Trophoblast cell (in vitro differentiated cells and primary cell): ENCODE measurements around the gene NTM.

Source experiments
- DNase-seq, 2 donors: peaks; one replicate each; pipeline ENCODE4 v3.0.0-alpha.2; 2016
- H2AFZ ChIP-seq: 2 replicates; pipeline ENCODE4 v1.6.1; 2013; ENCODE audit warnings: low read length, moderate library complexity, mild to moderate bottlenecking; ENCODE audit not compliant: insufficient read depth, poor library complexity
- H2AK5ac ChIP-seq: 2 replicates; pipeline ENCODE4 v1.6.1; 2013; ENCODE audit warnings: mild to moderate bottlenecking, low read length
- H2BK120ac ChIP-seq: 2 replicates; pipeline ENCODE4 v1.6.1; 2013; ENCODE audit warnings: low read length, mild to moderate bottlenecking, moderate library complexity; ENCODE audit not compliant: insufficient read depth, poor library complexity
- H2BK12ac ChIP-seq: 2 replicates; pipeline ENCODE4 v1.6.1; 2013; ENCODE audit warnings: mild to moderate bottlenecking, low read length, moderate library complexity
- H2BK5ac ChIP-seq: 2 replicates; pipeline ENCODE4 v1.6.1; 2013; ENCODE audit warnings: low read length, low read depth, moderate library complexity, mild to moderate bottlenecking; ENCODE audit not compliant: poor library complexity
- H3K14ac ChIP-seq: 2 replicates; pipeline ENCODE4 v1.6.1; 2013; ENCODE audit warnings: mild to moderate bottlenecking, low read length
- H3K18ac ChIP-seq: 2 replicates; pipeline ENCODE4 v1.6.1; 2013; ENCODE audit warnings: mild to moderate bottlenecking, low read length
- H3K23ac ChIP-seq: 2 replicates; pipeline ENCODE4 v1.6.1; 2013; ENCODE audit warnings: low read length
- H3K27ac ChIP-seq: 2 replicates; pipeline ENCODE4 v1.5.1; 2013; ENCODE audit warnings: low read depth, mild to moderate bottlenecking, inconsistent platforms, low read length, moderate library complexity
- H3K27me3 ChIP-seq: 2 replicates; pipeline ENCODE4 v1.6.1; 2013; ENCODE audit warnings: inconsistent platforms, mild to moderate bottlenecking, low read length, moderate library complexity; ENCODE audit not compliant: insufficient read depth
- H3K36me3 ChIP-seq, 2 experiments: 1 replicate in 1 of 2; 2 replicates in 1 of 2; pipeline ENCODE4 v1.6.1; 2013; ENCODE audit warnings: low read length in 2 of 2, mild to moderate bottlenecking in 2 of 2, moderate library complexity in 1 of 2; ENCODE audit not compliant: insufficient read depth in 2 of 2, control insufficient read depth in 1 of 2
- H3K4ac ChIP-seq: 2 replicates; pipeline ENCODE4 v1.6.1; 2013; ENCODE audit warnings: low read depth, mild to moderate bottlenecking, low read length, moderate library complexity
- H3K4me1 ChIP-seq, 2 experiments: 1 replicate in 1 of 2; 2 replicates in 1 of 2; pipeline ENCODE4 v1.6.1; 2013; ENCODE audit warnings: low read length in 2 of 2, mild to moderate bottlenecking in 2 of 2, moderate library complexity in 1 of 2; ENCODE audit not compliant: insufficient read depth in 2 of 2, control insufficient read depth in 1 of 2
- H3K4me2 ChIP-seq: 2 replicates; pipeline ENCODE4 v1.6.1; 2013; ENCODE audit warnings: inconsistent platforms, mild to moderate bottlenecking, low read length, moderate library complexity
- H3K4me3 ChIP-seq: 2 replicates; pipeline ENCODE4 v1.5.1; 2013; ENCODE audit warnings: mild to moderate bottlenecking, low read depth, low read length, inconsistent platforms
- H3K79me1 ChIP-seq: one replicate; pipeline ENCODE4 v1.6.1; 2013; ENCODE audit warnings: low read length
- H3K79me2 ChIP-seq: 2 replicates; pipeline ENCODE4 v1.6.1; 2013; ENCODE audit warnings: low read length, mild to moderate bottlenecking; ENCODE audit not compliant: control insufficient read depth, insufficient read depth, poor library complexity
- H3K9ac ChIP-seq: 2 replicates; pipeline ENCODE4 v1.6.1; 2013; ENCODE audit warnings: mild to moderate bottlenecking, low read length
- H3K9me3 ChIP-seq: 2 replicates; pipeline ENCODE4 v1.6.1; 2013; ENCODE audit warnings: low read depth, mild to moderate bottlenecking, control low read depth, inconsistent platforms, low read length; ENCODE audit not compliant: insufficient read depth
- H4K12ac ChIP-seq: 2 replicates; pipeline ENCODE4 v1.6.1; 2013; ENCODE audit warnings: low read depth, mild to moderate bottlenecking, low read length, moderate library complexity
- H4K8ac ChIP-seq: 2 replicates; pipeline ENCODE4 v1.6.1; 2013; ENCODE audit warnings: low read depth, mild to moderate bottlenecking, low read length, moderate library complexity
- H4K91ac ChIP-seq: one replicate; pipeline ENCODE4 v1.6.1; 2013; ENCODE audit warnings: low read depth, mild to moderate bottlenecking, low read length, moderate library complexity
- WGBS: extraction: QIAGEN DNeasy Blood & Tissue Kit; methylation state at CpG from one replicate; pipeline ENCODE4 v1.1.7; 2013; ENCODE audit warnings: missing lambda C conversion rate; ENCODE audit not compliant: insufficient read length, insufficient coverage; ENCODE audit errors: extremely low coverage; 5-methylcytosine and 5-hydroxymethylcytosine counted together

The NTM gene

DNA sequence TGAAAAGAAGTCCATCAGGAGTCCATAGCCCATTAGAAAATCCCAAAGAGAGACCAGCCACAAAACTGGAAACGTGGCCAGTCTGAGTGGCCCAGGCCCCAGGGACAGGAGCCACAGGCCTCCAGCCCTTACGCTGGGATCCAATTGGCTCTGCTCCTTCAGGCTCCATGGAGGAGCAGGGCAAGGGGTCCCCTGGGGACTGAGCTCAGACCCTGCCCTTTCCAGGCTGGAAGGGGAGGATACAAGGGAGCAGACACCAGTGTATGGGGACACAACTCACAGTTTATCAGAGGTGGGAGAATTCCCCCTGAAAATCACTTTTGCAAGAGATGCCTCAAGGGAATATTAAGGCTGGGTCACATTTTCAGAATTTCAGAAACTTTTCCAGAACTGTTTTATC, 227.5 kb downstream of the NTM start:
- H2BK120ac ChIP-seq = no peak overlapping the region
- no peak overlapping the region for H2BK5ac ChIP-seq
- no peak overlapping the region for H3K4me3 ChIP-seq
- H3K79me1 ChIP-seq = no peaks in the 10 kb centered on the region
- H3K9ac ChIP-seq = no peak overlapping the region
- no peak overlapping the region for H3K4me2 ChIP-seq
- no peak overlapping the region for H4K91ac ChIP-seq
- no peak overlapping the region for H4K12ac ChIP-seq
- no peak overlapping the region for H3K14ac ChIP-seq
- H2AK5ac ChIP-seq = no peak overlapping the region
- H3K36me3 ChIP-seq = no peaks in the 10 kb centered on the region
- no peak overlapping the region for H3K23ac ChIP-seq
- no peak overlapping the region for H2BK12ac ChIP-seq
- peaks cover 5% of the 10 kb centered on the region for H3K27me3 ChIP-seq
- DNase-seq = no peak
- H3K4me1 ChIP-seq = no peaks in the 10 kb centered on the region
- no peak overlapping the region for H3K4ac ChIP-seq
- H3K9me3 ChIP-seq = no peaks in the 10 kb centered on the region
- no peaks in the 10 kb centered on the region for H3K79me2 ChIP-seq
- WGBS = no CpG with 5 or more reads among the region's 2 CpGs
- H4K8ac ChIP-seq = no peak overlapping the region
- no peak overlapping the region for H3K27ac ChIP-seq
- H3K18ac ChIP-seq = no peak overlapping the region
- no peak overlapping the region for H2AFZ ChIP-seq

DNA sequence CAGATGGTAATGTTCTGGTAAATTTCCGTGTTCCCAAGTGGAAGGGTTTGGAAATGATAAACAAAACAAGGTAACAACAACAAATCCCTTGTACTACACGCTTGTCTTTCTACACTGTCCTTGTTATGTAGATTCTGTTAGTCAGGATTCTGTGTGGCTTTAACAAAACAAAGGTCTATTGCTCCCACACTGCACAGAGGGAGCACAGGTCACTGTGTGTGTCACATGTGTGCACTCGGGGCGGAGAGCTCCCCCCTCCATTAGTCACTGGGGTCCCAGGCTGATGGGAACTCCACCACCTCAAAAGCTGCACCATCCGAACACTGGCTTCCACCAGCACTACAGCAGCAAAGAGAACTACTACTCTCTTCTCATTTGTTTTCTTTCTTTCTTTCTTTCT, 227.9 kb downstream of the NTM start:
- no peak overlapping the region for H4K8ac ChIP-seq
- H4K12ac ChIP-seq = no peak overlapping the region
- no peaks in the 10 kb centered on the region for H3K79me2 ChIP-seq
- DNase-seq = no peak
- no peak overlapping the region for H3K23ac ChIP-seq
- H3K27me3 ChIP-seq = peaks cover 5% of the 10 kb centered on the region
- H2AK5ac ChIP-seq = no peak overlapping the region
- no peak overlapping the region for H3K27ac ChIP-seq
- no CpG with 5 or more reads among the region's 5 CpGs for WGBS
- no peak overlapping the region for H3K4me2 ChIP-seq
- no peak overlapping the region for H4K91ac ChIP-seq
- no peak overlapping the region for H2BK5ac ChIP-seq
- H2AFZ ChIP-seq = no peak overlapping the region
- no peaks in the 10 kb centered on the region for H3K79me1 ChIP-seq
- no peak overlapping the region for H3K18ac ChIP-seq
- no peaks in the 10 kb centered on the region for H3K36me3 ChIP-seq
- H3K14ac ChIP-seq = no peak overlapping the region
- no peak overlapping the region for H3K9ac ChIP-seq
- H2BK120ac ChIP-seq = no peak overlapping the region
- no peak overlapping the region for H3K4ac ChIP-seq
- no peaks in the 10 kb centered on the region for H3K9me3 ChIP-seq
- H2BK12ac ChIP-seq = no peak overlapping the region
- no peaks in the 10 kb centered on the region for H3K4me1 ChIP-seq
- no peak overlapping the region for H3K4me3 ChIP-seq

DNA sequence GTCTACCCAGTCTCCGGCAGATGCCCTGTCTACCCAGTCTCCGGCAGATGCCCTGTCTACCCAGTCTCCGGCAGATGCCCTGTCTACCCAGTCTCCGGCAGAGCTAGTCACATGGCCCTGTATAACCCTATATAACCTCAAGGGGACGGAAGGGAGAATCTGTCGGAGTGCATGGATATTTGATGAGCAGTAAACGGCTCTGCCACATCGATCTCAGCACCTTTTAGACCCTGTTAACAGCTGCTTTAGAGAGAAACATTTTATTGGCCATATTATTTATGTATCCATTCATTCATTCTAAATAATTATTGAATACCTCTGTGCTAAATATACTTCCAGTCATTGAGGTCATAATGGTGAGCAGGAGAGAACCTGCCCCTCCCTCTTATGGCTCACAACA, 228.9 kb downstream of the NTM start:
- no peaks in the 10 kb centered on the region for H3K4me1 ChIP-seq
- no peak overlapping the region for H2AK5ac ChIP-seq
- no peaks in the 10 kb centered on the region for H3K79me1 ChIP-seq
- H3K27me3 ChIP-seq = peaks cover 5% of the 10 kb centered on the region
- H3K23ac ChIP-seq = no peak overlapping the region
- no peak overlapping the region for H3K4me2 ChIP-seq
- no peak overlapping the region for H2BK12ac ChIP-seq
- WGBS = no CpG with 5 or more reads among the region's 8 CpGs
- H2AFZ ChIP-seq = no peak overlapping the region
- no peak overlapping the region for H3K14ac ChIP-seq
- H2BK5ac ChIP-seq = no peak overlapping the region
- H3K9ac ChIP-seq = no peak overlapping the region
- H3K36me3 ChIP-seq = no peaks in the 10 kb centered on the region
- H3K18ac ChIP-seq = no peak overlapping the region
- H4K8ac ChIP-seq = no peak overlapping the region
- no peak overlapping the region for H4K12ac ChIP-seq
- H3K79me2 ChIP-seq = no peaks in the 10 kb centered on the region
- H3K9me3 ChIP-seq = no peaks in the 10 kb centered on the region
- H4K91ac ChIP-seq = no peak overlapping the region
- H2BK120ac ChIP-seq = no peak overlapping the region
- DNase-seq = no peak
- no peak overlapping the region for H3K4ac ChIP-seq
- no peak overlapping the region for H3K27ac ChIP-seq
- no peak overlapping the region for H3K4me3 ChIP-seq

DNA sequence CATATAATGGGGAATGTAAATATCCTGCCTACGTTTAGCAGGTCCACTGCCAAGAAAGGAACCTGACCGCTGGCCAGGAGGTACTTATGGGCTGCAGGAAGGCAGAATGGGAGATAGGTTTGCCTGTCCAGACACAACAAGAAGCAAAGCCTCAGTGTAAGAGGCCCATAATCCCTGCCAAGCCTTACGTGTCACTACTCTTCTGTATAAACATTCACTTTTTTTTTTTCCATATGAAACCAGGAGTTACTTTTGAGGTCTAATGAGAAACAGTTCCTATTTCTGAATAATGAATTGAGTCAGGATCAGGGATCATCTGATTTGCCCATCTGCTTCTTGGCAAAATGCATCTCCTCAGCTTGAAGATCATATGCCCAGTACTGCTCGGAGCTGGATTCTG, 230.2 kb downstream of the NTM start:
- Histone ChIP-seq H3K36me3 (no peaks in the 10 kb centered on the region), H2AK5ac (no peak overlapping the region)
- WGBS = no CpG with 5 or more reads among the region's 4 CpGs

More for the DNA sequence above, 230.2 kb downstream of the NTM start:
- Histone ChIP-seq H4K8ac (no peak overlapping the region), H3K79me1 (no peaks in the 10 kb centered on the region), H3K9me3 (no peaks in the 10 kb centered on the region), H4K12ac (no peak overlapping the region), H3K4ac (no peak overlapping the region), H3K27me3 (peaks cover 3% of the 10 kb centered on the region), H3K79me2 (no peaks in the 10 kb centered on the region), H3K27ac (no peak overlapping the region), H3K18ac (no peak overlapping the region), H2BK12ac (no peak overlapping the region), H2AFZ (no peak overlapping the region), H4K91ac (no peak overlapping the region), H3K14ac (no peak overlapping the region), H3K23ac (no peak overlapping the region), H3K9ac (no peak overlapping the region), H2BK5ac (no peak overlapping the region), H3K4me3 (no peak overlapping the region), H3K4me1 (no peaks in the 10 kb centered on the region), H3K4me2 (no peak overlapping the region), H2BK120ac (no peak overlapping the region)
- no peak for DNase-seq
